Erythroblast (primary cell): ENCODE results near the gene CDHR2.

Source experiments
- GATA1 ChIP-seq: IDR thresholded peaks from 2 replicates; pipeline ENCODE4 v1.6.1; 2011; ENCODE audit warnings: low read depth, mild to moderate bottlenecking, control low read depth, low read length, moderate library complexity
- POLR2A ChIP-seq: IDR thresholded peaks from 2 replicates; pipeline ENCODE4 v1.6.1; 2011; ENCODE audit warnings: mild to moderate bottlenecking, low read length

DNA sequence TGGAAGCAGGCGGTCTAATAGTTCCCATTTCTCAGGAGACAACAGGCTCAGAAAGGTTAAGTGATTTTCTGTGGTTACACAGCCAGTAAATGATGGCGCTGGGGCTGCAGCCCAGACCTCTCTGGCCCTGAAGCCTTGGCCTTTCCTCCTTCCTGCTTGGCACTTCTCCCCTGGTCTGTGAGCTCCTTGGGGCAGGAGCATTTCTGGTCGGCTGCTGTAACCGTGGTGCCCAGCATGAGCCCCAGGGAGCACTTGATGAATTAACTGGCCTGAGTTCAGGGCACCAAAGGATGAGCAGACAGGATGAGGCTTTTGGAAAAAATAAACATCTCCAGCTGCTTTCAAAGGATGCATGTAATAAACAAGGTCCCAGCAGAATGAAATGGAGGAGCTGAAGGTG is 30.2 kb downstream of the CDHR2 start:
- no peak for TF ChIP-seq POLR2A
- no peak for TF ChIP-seq GATA1
